Spinal cord (tissue), 4 donors: ENCODE data around the gene TCEA2. TPM values are rescaled to one million over a fixed set of nuclear protein-coding genes. Genes with fewer than 3 reads are reported as not detected.

ENCODE experiments used
- polyA plus RNA-seq, 2 donors: library from polyadenylated mRNA; unstranded; fragments of 120-200 nt; gene quantifications; one replicate each; pipeline ENCODE4 v1.2.1, GENCODE V29; 2013; ENCODE audit not compliant: insufficient read length in 2 of 2
- small RNA-seq: library from RNA; depleted of rRNA; stranded (forward); fragments of <200 nt; gene quantifications from one replicate; pipeline ENCODE3, GENCODE V24; 2014; ENCODE audit warnings: low replicate concordance
- total RNA-seq, 2 donors: library from RNA; depleted of rRNA in 1 of 2; stranded (reverse); fragments of 120-200 nt in 1 of 2; fragments of >200 nt in 1 of 2; gene quantifications; one replicate each; pipeline versions ENCODE4 v1.2.3 to v1.2.4, GENCODE V29; 2013 to 2014

The TCEA2 gene
- total and polyA plus RNA-seq, 4 donors = 35.9 to 170 (median 113) TPM

Small RNA genes lying within 50 kb of the gene (small RNA-seq; reads per million reads assigned to genes)
- gene AL355803.1 (not detected), gene MIR6813 (not detected)

Other genes starting within 250 kb of the TCEA2 start
- 10 to 100 TPM in 1 of 2 donors, 1 to 10 TPM in 1; 8.3 to 13.4 TPM for gene ZBTB46, start 231.9 kb upstream of the TCEA2 start, total RNA-seq
- gene ZBTB46, start 231.9 kb upstream of the TCEA2 start, polyA plus RNA-seq = 10 to 100 TPM in 1 of 2 donors, 1 to 10 TPM in 1; 9.7 to 13.0 TPM
- not detected for gene ABHD16B, start 201.7 kb upstream of the TCEA2 start, total RNA-seq
- not detected for gene ABHD16B, start 201.7 kb upstream of the TCEA2 start, polyA plus RNA-seq
- 10 to 100 TPM; 38.5 to 58.1 TPM for gene TPD52L2, start 197.9 kb upstream of the TCEA2 start, total RNA-seq
- 100 to 1,000 TPM in 1 of 2 donors, 10 to 100 TPM in 1; 81.7 to 109 TPM for gene TPD52L2, start 197.9 kb upstream of the TCEA2 start, polyA plus RNA-seq
- gene DNAJC5, start 168.1 kb upstream of the TCEA2 start, total RNA-seq = 10 to 100 TPM; 59.4 to 80.6 TPM
- 100 to 1,000 TPM; 109 to 112 TPM for gene DNAJC5, start 168.1 kb upstream of the TCEA2 start, polyA plus RNA-seq
- 10 to 100 TPM; 14.1 to 31.9 TPM for gene UCKL1, start 106.8 kb upstream of the TCEA2 start, total RNA-seq
- 10 to 100 TPM; 56.5 to 83.7 TPM for gene UCKL1, start 106.8 kb upstream of the TCEA2 start, polyA plus RNA-seq
- 10 to 100 TPM; 10.6 to 24.2 TPM for gene ZNF512B, start 93.3 kb upstream of the TCEA2 start, total RNA-seq
- gene ZNF512B, start 93.3 kb upstream of the TCEA2 start, polyA plus RNA-seq = 10 to 100 TPM; 43.7 to 44.7 TPM
- 1 to 10 TPM; 6.9 TPM for gene SAMD10, start 83.6 kb upstream of the TCEA2 start, total RNA-seq
- gene SAMD10, start 83.6 kb upstream of the TCEA2 start, polyA plus RNA-seq = 10 to 100 TPM; 41.3 to 42.9 TPM
- gene PRPF6, start 82.1 kb upstream of the TCEA2 start, total RNA-seq = 10 to 100 TPM; 44.9 to 61.3 TPM
- 10 to 100 TPM; 89.2 to 92.4 TPM for gene PRPF6, start 82.1 kb upstream of the TCEA2 start, polyA plus RNA-seq
- gene C20orf204, start 27.0 kb upstream of the TCEA2 start, total RNA-seq = 1 to 10 TPM in 1 of 2 donors, under 1 TPM in 1; 0.69 to 1.2 TPM
- gene C20orf204, start 27.0 kb upstream of the TCEA2 start, polyA plus RNA-seq = 1 to 10 TPM; 1.3 to 3.1 TPM
- 1 to 10 TPM; 2.4 to 2.9 TPM for gene SOX18, start 13.6 kb upstream of the TCEA2 start, total RNA-seq
- gene SOX18, start 13.6 kb upstream of the TCEA2 start, polyA plus RNA-seq = 10 to 100 TPM in 1 of 2 donors, 1 to 10 TPM in 1; 8.7 to 12.3 TPM
- 10 to 100 TPM; 10.7 to 13.9 TPM for gene RGS19, start 16.3 kb downstream of the TCEA2 start, total RNA-seq
- gene RGS19, start 16.3 kb downstream of the TCEA2 start, polyA plus RNA-seq = 10 to 100 TPM; 21.0 to 21.5 TPM
- 10 to 100 TPM in 1 of 2 donors, 1 to 10 TPM in 1; 5.2 to 13.9 TPM for gene OPRL1, start 16.9 kb downstream of the TCEA2 start, total RNA-seq
- gene OPRL1, start 16.9 kb downstream of the TCEA2 start, polyA plus RNA-seq = 10 to 100 TPM; 23.4 to 26.3 TPM
- 1 to 10 TPM; 1.8 to 2.1 TPM for gene LKAAEAR1, start 21.2 kb downstream of the TCEA2 start, total RNA-seq
- gene LKAAEAR1, start 21.2 kb downstream of the TCEA2 start, polyA plus RNA-seq = 1 to 10 TPM; 7.7 to 8.4 TPM
- gene NPBWR2, start 44.4 kb downstream of the TCEA2 start, total RNA-seq = not detected
- gene NPBWR2, start 44.4 kb downstream of the TCEA2 start, polyA plus RNA-seq = not detected
- gene MYT1, start 101.3 kb downstream of the TCEA2 start, total RNA-seq = 1 to 10 TPM; 6.1 to 7.0 TPM
- gene MYT1, start 101.3 kb downstream of the TCEA2 start, polyA plus RNA-seq = 10 to 100 TPM; 19.9 to 21.4 TPM
- 10 to 100 TPM; 79.6 to 86.3 TPM for gene PCMTD2, start 192.6 kb downstream of the TCEA2 start, total RNA-seq
- gene PCMTD2, start 192.6 kb downstream of the TCEA2 start, polyA plus RNA-seq = 100 to 1,000 TPM in 1 of 2 donors, 10 to 100 TPM in 1; 96.8 to 112 TPM